Right lobe of liver (tissue), 4 donors: ENCODE measurements around the gene PTPRM.

ENCODE experiments used
- POLR2A ChIP-seq: fragments of 450-650 bp; IDR thresholded peaks from one replicate; pipeline ENCODE4 v1.6.1; 2017; ENCODE audit warnings: antibody characterized with exemption, mild to moderate bottlenecking
- TF ChIP-seq, protein P1 (sequence below), 4 donors: fragments of 200-600 bp in 3 of 4; fragments of 450-650 bp in 1 of 4; IDR thresholded peaks; one replicate each; pipeline versions ENCODE4 v1.5.1 to v1.8.0; 2016 to 2022; ENCODE audit warnings: antibody characterized with exemption in 4 of 4, mild to moderate bottlenecking in 2 of 4
- donor health status: DM: no; HTN: no; CAD: no.
- donor health status: DM: no; HTN: no; CAD: no.
- donor health status: DM: no; HTN: yes; CAD: no.

DNA sequence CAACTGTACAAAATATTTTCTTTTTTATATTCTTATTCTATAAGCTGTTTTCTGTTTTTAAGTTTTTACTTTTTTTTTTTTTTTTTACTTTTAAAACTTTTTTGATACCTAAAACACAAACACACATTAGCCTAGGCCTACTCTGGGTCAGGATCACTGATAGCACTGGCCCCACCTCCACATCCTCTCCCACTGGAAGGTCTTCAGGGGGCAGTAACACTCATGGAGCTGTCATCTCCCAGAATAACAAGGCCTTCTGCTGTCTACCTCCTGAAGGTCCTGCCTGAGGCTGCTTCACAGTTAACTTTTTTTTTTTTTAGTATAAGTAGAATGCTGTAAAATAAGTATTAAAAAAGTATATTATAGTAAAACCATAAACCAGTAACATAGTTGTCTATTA lies 415.1 kb downstream of the PTPRM start:
- TF ChIP-seq, protein P1, sequence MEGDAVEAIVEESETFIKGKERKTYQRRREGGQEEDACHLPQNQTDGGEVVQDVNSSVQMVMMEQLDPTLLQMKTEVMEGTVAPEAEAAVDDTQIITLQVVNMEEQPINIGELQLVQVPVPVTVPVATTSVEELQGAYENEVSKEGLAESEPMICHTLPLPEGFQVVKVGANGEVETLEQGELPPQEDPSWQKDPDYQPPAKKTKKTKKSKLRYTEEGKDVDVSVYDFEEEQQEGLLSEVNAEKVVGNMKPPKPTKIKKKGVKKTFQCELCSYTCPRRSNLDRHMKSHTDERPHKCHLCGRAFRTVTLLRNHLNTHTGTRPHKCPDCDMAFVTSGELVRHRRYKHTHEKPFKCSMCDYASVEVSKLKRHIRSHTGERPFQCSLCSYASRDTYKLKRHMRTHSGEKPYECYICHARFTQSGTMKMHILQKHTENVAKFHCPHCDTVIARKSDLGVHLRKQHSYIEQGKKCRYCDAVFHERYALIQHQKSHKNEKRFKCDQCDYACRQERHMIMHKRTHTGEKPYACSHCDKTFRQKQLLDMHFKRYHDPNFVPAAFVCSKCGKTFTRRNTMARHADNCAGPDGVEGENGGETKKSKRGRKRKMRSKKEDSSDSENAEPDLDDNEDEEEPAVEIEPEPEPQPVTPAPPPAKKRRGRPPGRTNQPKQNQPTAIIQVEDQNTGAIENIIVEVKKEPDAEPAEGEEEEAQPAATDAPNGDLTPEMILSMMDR (IDR thresholded peaks at IDR 0.05), result no peak
- no peak for TF ChIP-seq POLR2A
